ENCODE data around the gene NOTCH1.

Gene NOTCH1

DNA sequence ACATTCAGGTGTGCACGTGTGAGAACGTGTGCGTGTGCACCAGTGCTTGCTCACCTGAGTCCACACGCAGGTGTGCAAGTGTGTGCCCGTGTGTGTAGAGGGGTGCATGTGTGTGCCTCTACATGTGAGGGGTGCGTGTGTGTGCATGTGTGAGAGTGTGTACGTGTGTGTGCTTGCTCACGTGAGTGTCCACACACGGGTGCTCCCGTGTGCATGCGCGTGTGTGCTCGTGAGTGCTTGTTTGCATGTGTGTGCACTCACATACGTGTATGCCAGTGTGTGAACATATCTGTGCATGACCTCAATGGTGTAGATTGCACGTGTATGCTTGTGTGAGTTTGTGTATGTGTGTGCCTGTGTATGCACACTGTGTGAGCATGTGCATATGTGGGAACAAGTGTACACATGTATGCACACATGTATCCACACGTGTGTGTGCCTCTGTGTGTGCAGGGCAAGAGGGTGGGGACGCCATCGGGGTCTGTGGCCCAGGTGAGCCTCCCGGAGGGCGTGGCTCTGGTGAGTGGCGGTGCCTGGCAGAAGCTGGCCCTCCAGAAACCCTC is 40.6 kb upstream of the NOTCH1 start:
- no peak for TF ChIP-seq EZH2phosphoT487 (conservative IDR thresholded peaks at IDR 0.05; ENCODE audit: low read length)
- TF ChIP-seq, protein P1, sequence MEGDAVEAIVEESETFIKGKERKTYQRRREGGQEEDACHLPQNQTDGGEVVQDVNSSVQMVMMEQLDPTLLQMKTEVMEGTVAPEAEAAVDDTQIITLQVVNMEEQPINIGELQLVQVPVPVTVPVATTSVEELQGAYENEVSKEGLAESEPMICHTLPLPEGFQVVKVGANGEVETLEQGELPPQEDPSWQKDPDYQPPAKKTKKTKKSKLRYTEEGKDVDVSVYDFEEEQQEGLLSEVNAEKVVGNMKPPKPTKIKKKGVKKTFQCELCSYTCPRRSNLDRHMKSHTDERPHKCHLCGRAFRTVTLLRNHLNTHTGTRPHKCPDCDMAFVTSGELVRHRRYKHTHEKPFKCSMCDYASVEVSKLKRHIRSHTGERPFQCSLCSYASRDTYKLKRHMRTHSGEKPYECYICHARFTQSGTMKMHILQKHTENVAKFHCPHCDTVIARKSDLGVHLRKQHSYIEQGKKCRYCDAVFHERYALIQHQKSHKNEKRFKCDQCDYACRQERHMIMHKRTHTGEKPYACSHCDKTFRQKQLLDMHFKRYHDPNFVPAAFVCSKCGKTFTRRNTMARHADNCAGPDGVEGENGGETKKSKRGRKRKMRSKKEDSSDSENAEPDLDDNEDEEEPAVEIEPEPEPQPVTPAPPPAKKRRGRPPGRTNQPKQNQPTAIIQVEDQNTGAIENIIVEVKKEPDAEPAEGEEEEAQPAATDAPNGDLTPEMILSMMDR (IDR thresholded peaks at IDR 0.05; ENCODE audit: insufficient read depth, low read length, poor library complexity, severe bottlenecking) = no peak
- H2AFZ ChIP-seq (ENCODE audit: low read depth, low read length, severe bottlenecking) = no peak overlapping the region
- H3K79me2 ChIP-seq (ENCODE audit: insufficient read depth, low read length) = no peaks in the 10 kb centered on the region
- H3K4me3 ChIP-seq (ENCODE audit: insufficient read depth, low read length, poor library complexity, severe bottlenecking) = no peak overlapping the region
- no peak overlapping the region for H3K4me2 ChIP-seq (ENCODE audit: low read depth, low read length, poor library complexity, severe bottlenecking)
- H3K9me3 ChIP-seq (ENCODE audit: insufficient read depth, low read length) = peaks cover 9% of the 10 kb centered on the region; the same call in 1 of the 2 replicates
- no peaks in the 10 kb centered on the region for H3K9me2 ChIP-seq (replicated peaks; ENCODE audit: insufficient read depth, low read length)
- H3K36me3 ChIP-seq (ENCODE audit: low read length) = no peaks in the 10 kb centered on the region
- no peaks in the 10 kb centered on the region for H3K27me3 ChIP-seq (ENCODE audit: low read length)
- H3K27ac ChIP-seq (ENCODE audit: low read depth, low read length) = no peak overlapping the region
- peaks cover under 1% of the 10 kb centered on the region; the same call in 1 of the 2 replicates for H3F3A ChIP-seq (ENCODE audit: insufficient read depth)
- no peak overlapping the region for H3K9ac ChIP-seq (ENCODE audit: low read length)
- no peaks in the 10 kb centered on the region for H4K20me1 ChIP-seq (ENCODE audit: low read depth, low read length)

GRCh38 chr9:136585531-136586120 is 39.8 kb upstream of the NOTCH1 start:
- no peaks in the 10 kb centered on the region for H3K79me2 ChIP-seq (ENCODE audit: insufficient read depth, low read length)
- no peaks in the 10 kb centered on the region for H3K9me2 ChIP-seq (replicated peaks; ENCODE audit: insufficient read depth, low read length)
- no peak for TF ChIP-seq EZH2phosphoT487 (conservative IDR thresholded peaks at IDR 0.05; ENCODE audit: low read length)
- TF ChIP-seq, protein P1 (IDR thresholded peaks at IDR 0.05; ENCODE audit: insufficient read depth, low read length, poor library complexity, severe bottlenecking) = no peak
- H3K9ac ChIP-seq (ENCODE audit: low read length) = no peak overlapping the region
- H3K27ac ChIP-seq (ENCODE audit: low read depth, low read length) = no peak overlapping the region
- no peaks in the 10 kb centered on the region for H3K36me3 ChIP-seq (ENCODE audit: low read length)
- no peaks in the 10 kb centered on the region for H4K20me1 ChIP-seq (ENCODE audit: low read depth, low read length)
- no peaks in the 10 kb centered on the region for H3K27me3 ChIP-seq (ENCODE audit: low read length)
- peaks cover 11% of the 10 kb centered on the region; the same call in 1 of the 2 replicates for H3K9me3 ChIP-seq (ENCODE audit: insufficient read depth, low read length)
- peaks cover 5% of the 10 kb centered on the region; the same call in 1 of the 2 replicates for H3F3A ChIP-seq (ENCODE audit: insufficient read depth)
- no peak overlapping the region for H3K4me3 ChIP-seq (ENCODE audit: insufficient read depth, low read length, poor library complexity, severe bottlenecking)
- H3K4me2 ChIP-seq (ENCODE audit: low read depth, low read length, poor library complexity, severe bottlenecking) = no peak overlapping the region
- no peak overlapping the region for H2AFZ ChIP-seq (ENCODE audit: low read depth, low read length, severe bottlenecking)

- no peak overlapping the region for H3K27ac ChIP-seq (ENCODE audit: low read depth, low read length)
- H3K79me2 ChIP-seq (ENCODE audit: insufficient read depth, low read length) = no peaks in the 10 kb centered on the region
- H3K27me3 ChIP-seq (ENCODE audit: low read length) = no peaks in the 10 kb centered on the region
- no peaks in the 10 kb centered on the region for H3K36me3 ChIP-seq (ENCODE audit: low read length)
- no peak overlapping the region for H3K4me3 ChIP-seq (ENCODE audit: insufficient read depth, low read length, poor library complexity, severe bottlenecking)
- H3F3A ChIP-seq (ENCODE audit: insufficient read depth) = peaks cover 5% of the 10 kb centered on the region; the same call in 1 of the 2 replicates
- no peak for TF ChIP-seq EZH2phosphoT487 (conservative IDR thresholded peaks at IDR 0.05; ENCODE audit: low read length)
- TF ChIP-seq, protein P1 (IDR thresholded peaks at IDR 0.05; ENCODE audit: insufficient read depth, low read length, poor library complexity, severe bottlenecking) = no peak
- H3K9ac ChIP-seq (ENCODE audit: low read length) = no peak overlapping the region
- no peaks in the 10 kb centered on the region for H4K20me1 ChIP-seq (ENCODE audit: low read depth, low read length)
- peaks cover 11% of the 10 kb centered on the region; the same call in 1 of the 2 replicates for H3K9me3 ChIP-seq (ENCODE audit: insufficient read depth, low read length)
- H2AFZ ChIP-seq (ENCODE audit: low read depth, low read length, severe bottlenecking) = no peak overlapping the region
- H3K4me2 ChIP-seq (ENCODE audit: low read depth, low read length, poor library complexity, severe bottlenecking) = no peak overlapping the region
- no peaks in the 10 kb centered on the region for H3K9me2 ChIP-seq (replicated peaks; ENCODE audit: insufficient read depth, low read length)
Measured at GRCh38 chr9:136584934-136585333, 39.1 kb upstream of the NOTCH1 start.
